ENCODE data around the gene CNOT6L. TPM values are rescaled to one million over a fixed set of nuclear protein-coding genes. Genes with fewer than 3 reads are reported as not detected.

The CNOT6L gene
- total and polyA plus RNA-seq, 2 of the 13 experiments (the other 11 are each of a cell fraction or from before 2014, with no cell fraction given), result 7.9 to 13.5 TPM

- BruUV-seq (replicated peaks), result no TSS peak
- H3K4me3 ChIP-seq (replicated peaks in 1 of 3; ENCODE audit: insufficient read depth in 1 of 3, low read depth in 2 of 3, low read length in 3 of 3), result no peak overlapping the region
- POLR2A ChIA-PET, result interaction anchor here (2.0 kb wide), 1 partner anchor 13 kb away, joined by 4 read pairs; the partner anchor contains the start of gene MRPL1
- H2AFZ ChIP-seq (ENCODE audit: low read length), result no peak overlapping the region
- no peak overlapping the region for H3K9ac ChIP-seq (ENCODE audit: insufficient read depth, low read depth, low read length)
- DNase-seq (ENCODE audit: low spot score), result no peak
- no peak for ATAC-seq
- 84% methylated on average over 12 of the region's 12 CpGs for WGBS (ENCODE audit: low lambda C conversion rate)
- H4K20me1 ChIP-seq (ENCODE audit: insufficient read depth, low read length), result no peaks in the 10 kb centered on the region
- intact Hi-C loops (cut with micrococcal nuclease; ENCODE audit: unreplicated experiment) (no loop called here), in situ Hi-C loops (cut with HindIII; ENCODE audit: extremely low pct_ligation_motif_present, low pct_unique_long_range_greater_than_20kb) (no loop called here)
- TF ChIP-seq HIVEP1 (CRISPR knock-in tag; IDR thresholded peaks at IDR 0.05) (no peak), MEIS2 (CRISPR knock-in tag; IDR thresholded peaks at IDR 0.05) (no peak), ZNF709 (CRISPR knock-in tag; IDR thresholded peaks at IDR 0.05) (no peak), ZNF687 (CRISPR knock-in tag; IDR thresholded peaks at IDR 0.05) (no peak), SALL2 (CRISPR knock-in tag; IDR thresholded peaks at IDR 0.05) (no peak), SAFB2 (CRISPR knock-in tag; IDR thresholded peaks at IDR 0.05; ENCODE audit: borderline replicate concordance, low read depth) (no peak), ZNF776 (CRISPR knock-in tag; IDR thresholded peaks at IDR 0.05) (no peak), ZC3H4 (CRISPR knock-in tag; IDR thresholded peaks at IDR 0.05; ENCODE audit: borderline replicate concordance) (no peak), MIER2 (CRISPR knock-in tag; IDR thresholded peaks at IDR 0.05) (no peak)
- H3K4me1 ChIP-seq (ENCODE audit: insufficient read depth, low read length), result no peaks in the 10 kb centered on the region
- FAIRE-seq, result no peak
- no peak overlapping the region for H3K27ac ChIP-seq (ENCODE audit: extremely low read length, insufficient read depth, low read length)
- H3K9me3 ChIP-seq (ENCODE audit: low read length), result no peaks in the 10 kb centered on the region
- no peaks in the 10 kb centered on the region for H3K79me2 ChIP-seq (ENCODE audit: insufficient read depth, low read length)
- no peaks in the 10 kb centered on the region for H3K36me3 ChIP-seq (replicated peaks in 1 of 2; ENCODE audit: control insufficient read depth in 1 of 2, insufficient read depth in 2 of 2, low read length in 2 of 2)
- H3K4me2 ChIP-seq (ENCODE audit: low read depth, low read length), result no peak overlapping the region
- CTCF ChIA-PET (ENCODE audit: low intra/inter-chr PET ratio, low total read pairs), result no interaction called here
- H3K27me3 ChIP-seq (ENCODE audit: control insufficient read depth in 1 of 2, insufficient read depth in 2 of 2, low read length in 2 of 2), result no peaks in the 10 kb centered on the region
Measured at GRCh38 chr4:77849278-77849965, 30.3 kb upstream of the CNOT6L start.
